HEK293 (cell line): ENCODE measurements around the gene NAPSA.

ENCODE experiments used
- ZNF121 ChIP-seq: fragments of 450-650 bp; formaldehyde crosslinking; IDR thresholded peaks from 2 replicates; pipeline ENCODE4 v1.5.1; 2016; ENCODE audit warnings: missing biosample characterization, missing genetic modification characterization
- ZNF211 ChIP-seq: fragments of 450-650 bp; formaldehyde crosslinking; IDR thresholded peaks from 2 replicates; pipeline ENCODE4 v1.5.1; 2016; ENCODE audit warnings: low read depth, missing biosample characterization, missing genetic modification characterization
- ZNF221 ChIP-seq: fragments of 450-650 bp; formaldehyde crosslinking; IDR thresholded peaks from 2 replicates; pipeline ENCODE4 v1.5.1; 2017; ENCODE audit warnings: missing biosample characterization, missing genetic modification characterization, borderline replicate concordance
- ZNF350 ChIP-seq: fragments of 450-650 bp; formaldehyde crosslinking; IDR thresholded peaks from 2 replicates; pipeline ENCODE4 v1.5.0; 2017; ENCODE audit warnings: missing biosample characterization, mild to moderate bottlenecking, missing genetic modification characterization
- ZNF530 ChIP-seq: fragments of 450-650 bp; formaldehyde crosslinking; IDR thresholded peaks from 2 replicates; pipeline ENCODE4 v1.5.1; 2016; ENCODE audit warnings: low read depth, missing biosample characterization, missing genetic modification characterization
- TF ChIP-seq, protein P1 (sequence below): fragments of 450-650 bp; formaldehyde crosslinking; IDR thresholded peaks from 2 replicates; pipeline ENCODE4 v1.5.1; 2016; ENCODE audit warnings: missing biosample characterization, missing genetic modification characterization
- TF ChIP-seq, protein P2 (sequence below): fragments of 450-650 bp; formaldehyde crosslinking; optimal IDR thresholded peaks from 2 replicates; pipeline ENCODE3; 2016; ENCODE audit warnings: missing biosample characterization, mild to moderate bottlenecking, missing genetic modification characterization

DNA sequence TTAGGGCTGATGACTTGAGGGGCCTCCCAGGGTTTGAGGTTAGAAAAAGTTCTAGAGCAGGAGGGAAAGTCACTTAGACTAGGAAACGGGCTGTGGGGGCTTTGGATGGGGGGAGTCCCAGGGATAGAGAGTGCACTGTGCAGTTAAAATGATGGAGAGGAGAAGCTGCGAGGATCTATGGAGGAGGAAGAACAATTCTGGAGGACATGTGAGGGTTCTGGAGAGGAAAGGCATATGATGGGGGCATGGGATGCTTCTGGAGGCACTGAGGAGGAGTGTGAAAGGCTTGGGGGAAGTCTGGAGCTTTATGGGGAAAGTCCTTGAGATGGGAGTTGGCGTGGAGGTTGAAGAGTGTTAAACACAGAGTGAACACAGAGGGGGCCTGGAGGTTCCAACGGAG lies 38.4 kb downstream of the NAPSA start:
- TF ChIP-seq, protein P1, sequence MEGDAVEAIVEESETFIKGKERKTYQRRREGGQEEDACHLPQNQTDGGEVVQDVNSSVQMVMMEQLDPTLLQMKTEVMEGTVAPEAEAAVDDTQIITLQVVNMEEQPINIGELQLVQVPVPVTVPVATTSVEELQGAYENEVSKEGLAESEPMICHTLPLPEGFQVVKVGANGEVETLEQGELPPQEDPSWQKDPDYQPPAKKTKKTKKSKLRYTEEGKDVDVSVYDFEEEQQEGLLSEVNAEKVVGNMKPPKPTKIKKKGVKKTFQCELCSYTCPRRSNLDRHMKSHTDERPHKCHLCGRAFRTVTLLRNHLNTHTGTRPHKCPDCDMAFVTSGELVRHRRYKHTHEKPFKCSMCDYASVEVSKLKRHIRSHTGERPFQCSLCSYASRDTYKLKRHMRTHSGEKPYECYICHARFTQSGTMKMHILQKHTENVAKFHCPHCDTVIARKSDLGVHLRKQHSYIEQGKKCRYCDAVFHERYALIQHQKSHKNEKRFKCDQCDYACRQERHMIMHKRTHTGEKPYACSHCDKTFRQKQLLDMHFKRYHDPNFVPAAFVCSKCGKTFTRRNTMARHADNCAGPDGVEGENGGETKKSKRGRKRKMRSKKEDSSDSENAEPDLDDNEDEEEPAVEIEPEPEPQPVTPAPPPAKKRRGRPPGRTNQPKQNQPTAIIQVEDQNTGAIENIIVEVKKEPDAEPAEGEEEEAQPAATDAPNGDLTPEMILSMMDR: no peak
- TF ChIP-seq ZNF221 (tag by site-specific recombination): no peak
- no peak for TF ChIP-seq ZNF121
- TF ChIP-seq ZNF530 (tag by site-specific recombination): no peak
- TF ChIP-seq, protein P2, sequence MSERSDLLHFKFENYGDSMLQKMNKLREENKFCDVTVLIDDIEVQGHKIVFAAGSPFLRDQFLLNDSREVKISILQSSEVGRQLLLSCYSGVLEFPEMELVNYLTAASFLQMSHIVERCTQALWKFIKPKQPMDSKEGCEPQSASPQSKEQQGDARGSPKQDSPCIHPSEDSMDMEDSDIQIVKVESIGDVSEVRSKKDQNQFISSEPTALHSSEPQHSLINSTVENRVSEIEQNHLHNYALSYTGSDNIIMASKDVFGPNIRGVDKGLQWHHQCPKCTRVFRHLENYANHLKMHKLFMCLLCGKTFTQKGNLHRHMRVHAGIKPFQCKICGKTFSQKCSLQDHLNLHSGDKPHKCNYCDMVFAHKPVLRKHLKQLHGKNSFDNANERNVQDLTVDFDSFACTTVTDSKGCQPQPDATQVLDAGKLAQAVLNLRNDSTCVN (tag by site-specific recombination): no peak
- no peak for TF ChIP-seq ZNF350 (tag by site-specific recombination)
- no peak for TF ChIP-seq ZNF211
